NAMALWA (cell line): Measurements from ENCODE around the gene NOS1AP.
"Not testable (repeated sequence)": the region's sequence is repeated elsewhere in the genome, so short reads cannot be mapped to it uniquely, and the experiment has no call there.

ENCODE experiments used
- DNase-seq: peaks from one replicate; pipeline ENCODE4 v3.0.0-alpha.2; 2015; ENCODE audit warnings: low spot score

The NOS1AP gene

GRCh38 chr1:162195567-162195966, 126.1 kb downstream of the NOS1AP start:
- DNase-seq = no peak

- no peak for DNase-seq
Measured at GRCh38 chr1:162196387-162196786, 126.9 kb downstream of the NOS1AP start.

DNA sequence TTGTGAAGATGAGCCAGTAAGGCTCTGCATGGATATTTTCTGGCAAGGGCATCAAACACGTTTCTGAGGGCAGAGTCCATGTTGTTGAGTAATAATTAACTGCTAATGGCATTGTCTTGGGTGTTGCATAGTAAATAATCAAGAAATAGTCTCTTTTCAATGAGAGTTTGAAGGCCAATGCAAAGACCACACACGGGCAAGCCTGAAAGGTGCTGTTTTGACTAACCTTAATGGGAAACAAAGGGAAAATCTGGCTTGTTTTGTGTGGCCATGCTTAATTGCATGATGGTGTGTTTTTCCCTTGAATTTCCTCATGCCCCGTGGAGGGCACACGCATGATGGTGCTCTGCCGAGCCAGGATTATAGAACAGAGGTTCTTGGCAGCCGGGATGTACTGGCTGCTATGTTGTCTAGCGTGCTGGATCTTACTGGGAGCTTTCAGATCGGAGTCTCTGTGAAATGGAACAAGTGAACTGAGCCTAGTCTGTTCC, 127.6 kb downstream of the NOS1AP start:
- no peak for DNase-seq

- no peak for DNase-seq
Measured at GRCh38 chr1:162197615-162198421, 128.3 kb downstream of the NOS1AP start.

DNA sequence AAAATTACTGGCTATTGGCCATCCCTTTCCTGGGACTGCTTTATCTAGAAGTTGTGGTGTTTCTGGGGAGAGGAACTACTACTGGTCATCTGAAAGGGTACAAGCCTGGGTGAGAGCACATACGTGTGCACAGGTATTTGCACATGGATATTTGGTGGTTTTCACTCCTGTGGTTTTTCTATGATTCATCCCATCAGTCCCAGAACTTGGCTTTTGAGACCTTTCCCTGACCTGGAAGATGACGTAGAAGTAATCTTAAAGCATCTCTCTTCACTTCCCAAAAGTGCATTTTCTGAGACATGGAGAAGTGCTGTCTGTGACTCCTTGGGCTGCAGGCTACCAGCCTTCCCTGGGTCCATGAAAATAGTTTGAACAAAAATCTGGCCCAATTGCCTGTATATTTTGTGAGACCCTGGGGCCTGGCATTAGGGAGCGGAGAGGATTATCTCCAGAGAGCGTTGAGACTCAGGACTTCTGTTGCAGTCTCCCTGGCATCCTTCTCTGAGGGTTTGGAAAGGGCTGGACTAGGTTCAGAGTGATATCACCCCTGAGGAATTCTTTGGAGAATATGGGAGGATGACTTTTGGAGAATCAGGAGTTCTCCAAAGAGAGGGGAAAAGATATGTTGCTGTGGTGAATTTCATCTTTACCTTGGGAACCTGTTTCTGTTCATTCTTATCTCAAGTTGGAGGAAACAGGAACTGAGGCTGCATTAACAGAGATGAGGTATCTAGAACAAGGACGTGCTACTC, 130.8 kb downstream of the NOS1AP start:
- no peak for DNase-seq

GRCh38 chr1:162201062-162201461, 131.6 kb downstream of the NOS1AP start:
- DNase-seq = not testable (repeated sequence)

GRCh38 chr1:162204129-162204822, 134.8 kb downstream of the NOS1AP start:
- DNase-seq = no peak

DNA sequence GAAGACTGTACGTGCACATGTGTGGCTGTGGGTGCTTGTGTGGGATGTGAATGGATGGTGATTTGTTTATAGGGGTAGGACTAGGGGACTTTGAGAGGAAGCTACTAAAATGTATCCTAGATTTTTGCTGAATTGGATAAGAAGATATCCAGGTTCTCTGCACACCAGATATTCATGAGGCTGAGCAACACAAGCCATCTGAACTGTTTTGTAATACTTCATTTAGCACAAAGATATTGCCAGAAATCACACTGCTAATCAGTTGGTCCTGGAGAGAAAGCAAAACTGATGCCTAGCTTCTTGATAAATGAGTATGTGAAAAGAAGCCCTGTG, 135.3 kb downstream of the NOS1AP start:
- DNase-seq = no peak

GRCh38 chr1:162206300-162206699, 136.8 kb downstream of the NOS1AP start:
- DNase-seq = peak; percentile 19

- DNase-seq = no peak
Measured at GRCh38 chr1:162206749-162207635, 137.5 kb downstream of the NOS1AP start.

GRCh38 chr1:162207862-162208261, 138.4 kb downstream of the NOS1AP start:
- no peak for DNase-seq

GRCh38 chr1:162210196-162210595, 140.7 kb downstream of the NOS1AP start:
- DNase-seq = no peak

- no peak for DNase-seq
Measured at GRCh38 chr1:162212713-162213112, 143.2 kb downstream of the NOS1AP start.

- no peak for DNase-seq
Measured at GRCh38 chr1:162213281-162213912, 143.9 kb downstream of the NOS1AP start.

- DNase-seq = no peak
Measured at GRCh38 chr1:162214202-162214601, 144.7 kb downstream of the NOS1AP start.

DNA sequence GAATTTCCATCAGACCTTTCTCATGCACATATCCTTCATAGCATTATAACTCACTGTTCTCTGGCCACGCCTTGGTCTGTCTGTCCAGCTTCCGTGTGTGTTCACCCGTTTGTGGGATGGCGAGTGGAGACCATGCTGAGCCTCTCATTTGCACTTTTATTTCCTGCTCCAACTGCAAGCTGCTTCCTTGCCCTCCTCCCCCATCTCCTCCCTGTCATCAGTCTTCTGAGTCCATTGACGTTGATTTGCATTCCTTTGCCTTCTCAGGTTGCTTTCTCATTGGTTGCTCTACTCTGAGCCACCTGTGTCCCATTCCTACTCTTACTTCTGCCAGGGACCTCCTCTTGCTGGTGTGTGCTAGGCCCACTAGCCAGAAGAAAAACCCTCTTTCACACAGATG, 146.4 kb downstream of the NOS1AP start:
- DNase-seq = no peak

GRCh38 chr1:162216604-162217003, 147.1 kb downstream of the NOS1AP start:
- DNase-seq = no peak

- no peak for DNase-seq
Measured at GRCh38 chr1:162217706-162218105, 148.2 kb downstream of the NOS1AP start.

DNA sequence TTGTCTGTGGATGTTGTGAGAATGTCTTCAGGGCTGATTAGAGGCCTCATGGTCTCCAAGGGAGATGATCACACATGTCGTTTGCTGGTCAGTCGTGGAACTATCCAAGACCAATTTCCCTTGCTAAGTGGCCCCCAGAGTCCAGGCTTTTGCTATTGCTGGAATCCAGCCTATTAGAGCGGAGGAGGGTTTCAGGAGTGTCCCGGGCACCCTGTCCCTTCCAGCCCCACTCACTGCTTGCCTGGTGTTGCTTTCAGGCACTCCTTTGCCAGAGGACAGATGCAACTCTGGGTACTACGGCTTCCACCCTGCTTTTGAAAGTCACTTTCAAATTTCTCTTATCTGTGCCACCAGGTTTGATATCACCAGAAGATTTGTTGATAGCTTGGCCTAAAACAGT, 149.1 kb downstream of the NOS1AP start:
- DNase-seq = no peak

GRCh38 chr1:162218975-162219374, 149.5 kb downstream of the NOS1AP start:
- no peak for DNase-seq

- DNase-seq = no peak
Measured at GRCh38 chr1:162219461-162219860, 150.0 kb downstream of the NOS1AP start.
